ENCODE data around the gene KIF21B. TPM values are rescaled to one million over a fixed set of nuclear protein-coding genes. Genes with fewer than 3 reads are reported as not detected.

KIF21B gene
- total and polyA plus RNA-seq, 2 of the 4 experiments (the other 2 are of a cell fraction), result 0.36 to 0.55 TPM

GRCh38 chr1:201062511-201063091 lies 39.1 kb upstream of the KIF21B start:
- Histone ChIP-seq H2AK5ac (ENCODE audit: low read depth, low read length) (no peak overlapping the region), H4K5ac (ENCODE audit: low read depth, low read length) (no peak overlapping the region), H4K91ac (ENCODE audit: insufficient read depth, low read depth, low read length) (no peak overlapping the region), H3K23ac (ENCODE audit: low read depth, low read length) (no peak overlapping the region), H3K27ac (ENCODE audit: insufficient read depth, low read length) (no peak overlapping the region), H4K8ac (ENCODE audit: low read depth in 2 of 2, low read length in 2 of 2) (no peak overlapping the region), H2BK15ac (ENCODE audit: low read depth, low read length) (no peak overlapping the region), H2BK5ac (ENCODE audit: low read depth, low read length, poor library complexity, severe bottlenecking) (no peak overlapping the region), H3K4me3 (ENCODE audit: insufficient read depth, low read depth, low read length) (no peak overlapping the region), H3K56ac (ENCODE audit: extremely low read depth, insufficient read depth, low read length) (no peak overlapping the region), H4K20me1 (ENCODE audit: insufficient read depth, low read length) (no peaks in the 10 kb centered on the region), H3K4ac (ENCODE audit: low read depth, low read length) (no peak overlapping the region), H2AK9ac (replicated peaks; ENCODE audit: low read depth, low read length, poor library complexity) (no peak overlapping the region), H3K9me3 (ENCODE audit: control insufficient read depth, insufficient read depth, low read length) (no peaks in the 10 kb centered on the region), H3K79me1 (ENCODE audit: low read depth in 1 of 2, low read length in 2 of 2) (no peaks in the 10 kb centered on the region), H2BK120ac (ENCODE audit: low read depth, low read length) (no peak overlapping the region), H3K4me1 (ENCODE audit: control insufficient read depth, insufficient read depth, low read length) (no peaks in the 10 kb centered on the region), H3K14ac (replicated peaks; ENCODE audit: low read depth, low read length) (no peak overlapping the region), H3K36me3 (ENCODE audit: control insufficient read depth, insufficient read depth, low read length) (no peaks in the 10 kb centered on the region), H3K18ac (ENCODE audit: low read depth, low read length) (no peak overlapping the region), H3K9ac (ENCODE audit: low read depth, low read length) (no peak overlapping the region), H2BK20ac (ENCODE audit: low read depth, low read length) (no peak overlapping the region), H3K9me1 (ENCODE audit: insufficient read depth, low read length) (no peaks in the 10 kb centered on the region), H2AFZ (replicated peaks; ENCODE audit: low read length, poor library complexity) (no peak overlapping the region), H3K4me2 (ENCODE audit: low read depth, low read length) (no peak overlapping the region), H3K27me3 (ENCODE audit: control insufficient read depth, insufficient read depth, low read length) (peaks cover 70% of the 10 kb centered on the region)
- dilution Hi-C loops (cut with HindIII; ENCODE audit: low sequenced_read_pairs, unreplicated experiment), result no loop called here
- in situ Hi-C loops (cut with MboI; ENCODE audit: low sequenced_read_pairs), result no loop called here
- BruUV-seq (replicated peaks), result no TSS peak
- DNase-seq (no peak), ATAC-seq (ENCODE audit: low read depth) (no peak)
- WGBS, 2 experiments (ENCODE audit: extremely low coverage in 2 of 2, insufficient read length in 1 of 2), result no CpG with 5 or more reads among the region's 8 CpGs
- CTCF ChIA-PET, result no interaction called here
- POLR2A ChIA-PET (ENCODE audit: unreplicated experiment), result no interaction called here
- TF ChIP-seq CTCF (conservative IDR thresholded peaks at IDR 0.05; ENCODE audit: low read depth, low read length) (no peak), NFE2L2 (IDR thresholded peaks at IDR 0.05; ENCODE audit: low read depth, low read length) (no peak), ELK1 (IDR thresholded peaks at IDR 0.05; ENCODE audit: borderline replicate concordance, low read depth, low read length) (no peak), RFX5 (IDR thresholded peaks at IDR 0.05; ENCODE audit: low read depth, low read length) (no peak), BHLHE40 (IDR thresholded peaks at IDR 0.05; ENCODE audit: low read depth, low read length) (no peak), SMC3 (IDR thresholded peaks at IDR 0.05; ENCODE audit: low read depth, low read length) (no peak), CHD1 (IDR thresholded peaks at IDR 0.05; ENCODE audit: low read depth, low read length) (no peak), MXI1 (IDR thresholded peaks at IDR 0.05; ENCODE audit: borderline replicate concordance, low read depth, low read length) (no peak)
- intact Hi-C loops (cut with micrococcal nuclease), result no loop called here

All from IMR-90 (cell line).